ENCODE results near the gene LRWD1.
"Not testable (repeated sequence)": the region's sequence is repeated elsewhere in the genome, so short reads cannot be mapped to it uniquely, and the experiment has no call there.

Gene LRWD1

GRCh38 chr7:102496861-102497260, 32.1 kb downstream of the LRWD1 start:
- not testable (repeated sequence) for DNase-seq (ENCODE audit: low spot score)

GRCh38 chr7:102497308-102497707, 32.5 kb downstream of the LRWD1 start:
- DNase-seq (ENCODE audit: low spot score), result not testable (repeated sequence)

GRCh38 chr7:102498321-102498720, 33.5 kb downstream of the LRWD1 start:
- not testable (repeated sequence) for DNase-seq (ENCODE audit: low spot score)

GRCh38 chr7:102503141-102503540, 38.4 kb downstream of the LRWD1 start:
- DNase-seq (ENCODE audit: low spot score), result not testable (repeated sequence)

- not testable (repeated sequence) for DNase-seq (ENCODE audit: low spot score)
These were observed 40.8 kb downstream of the LRWD1 start for GRCh38 chr7:102505298-102506185.

GRCh38 chr7:102507410-102508088, 42.8 kb downstream of the LRWD1 start:
- DNase-seq (ENCODE audit: low spot score), result not testable (repeated sequence)

GRCh38 chr7:102510575-102510974, 45.8 kb downstream of the LRWD1 start:
- DNase-seq (ENCODE audit: low spot score), result not testable (repeated sequence)

- DNase-seq (ENCODE audit: low spot score), result not testable (repeated sequence)
These were observed 47.2 kb downstream of the LRWD1 start for GRCh38 chr7:102511860-102512522.

GRCh38 chr7:102512642-102513221, 47.9 kb downstream of the LRWD1 start:
- DNase-seq (ENCODE audit: low spot score), result peak; percentile 89

GRCh38 chr7:102514881-102515721, 50.3 kb downstream of the LRWD1 start:
- not testable (repeated sequence) for DNase-seq (ENCODE audit: low spot score)

GRCh38 chr7:102515889-102516288, 51.1 kb downstream of the LRWD1 start:
- not testable (repeated sequence) for DNase-seq (ENCODE audit: low spot score)

- DNase-seq (ENCODE audit: low spot score), result not testable (repeated sequence)
These were observed 52.2 kb downstream of the LRWD1 start for GRCh38 chr7:102516951-102517350.

GRCh38 chr7:102517550-102518147, 52.9 kb downstream of the LRWD1 start, which contains the start of gene RASA4B:
Gene RASA4B (minus strand): TSS chr7:102517777. CDS start chr7:102517710, 67 bp downstream.
- peak; percentile 63 for DNase-seq (ENCODE audit: low spot score)

- not testable (repeated sequence) for DNase-seq (ENCODE audit: low spot score)
These were observed 56.0 kb downstream of the LRWD1 start for GRCh38 chr7:102520797-102521196.
